A549 (cell line): ENCODE results near the gene PRSS36. TPM values are rescaled to one million over a fixed set of nuclear protein-coding genes. Genes with fewer than 3 reads are reported as not detected.

ENCODE experiments used
- ATAC-seq, 2 experiments: fragments of 200-7000 bp in 1 of 2; fragments of >200 bp in 1 of 2; cut with Nextera tagmentation in 1 of 2; cut with Tn5 transposase in 1 of 2; 3 replicates each; pipeline versions ENCODE4 v1.8.0 to v1.9.1; 2018 to 2020; ENCODE audit warnings: mild to moderate bottlenecking in 1 of 2, moderate library complexity in 1 of 2
- CTCF ChIA-PET: fragments of 300-600 bp; sonication (Branson Sonifier 250); formaldehyde crosslinking; extraction: SDS; loops from one replicate; lab custom pipeline; 2021; ENCODE audit warnings: antibody characterized with exemption, inconsistent platforms; lab: Yijun Ruan, JAX
- POLR2A ChIA-PET: fragments of 350-600 bp; formaldehyde crosslinking; extraction: SDS; loops from one replicate; lab custom pipeline; 2021; ENCODE audit warnings: antibody characterized with exemption, inconsistent platforms; lab: Yijun Ruan, JAX
- DNase-seq, 2 experiments: peaks; one replicate each; pipeline versions ENCODE4 v3.0.0 to v3.0.0-alpha.2; 2011 to 2016; ENCODE audit warnings: low read depth in 1 of 2, low spot score in 1 of 2
- FAIRE-seq: peaks from 2 replicates; lab custom pipeline; 2011; peaks lifted over from hg19 to GRCh38; lab: Jason Lieb, UNC
- H3K27ac ChIP-seq, 2 experiments: fragments of >200 bp; sonication (Bioruptor Twin); formaldehyde crosslinking; 3 replicates each; pipeline ENCODE4 v1.5.1; 2016 to 2017
- H3K4me1 ChIP-seq: fragments of >200 bp; sonication (Bioruptor Twin); formaldehyde crosslinking; 3 replicates; pipeline ENCODE4 v1.6.1; 2016
- H3K4me2 ChIP-seq: fragments of >200 bp; sonication (Bioruptor Twin); formaldehyde crosslinking; 3 replicates; pipeline ENCODE4 v1.6.1; 2016
- H3K4me3 ChIP-seq: fragments of >200 bp; sonication (Bioruptor Twin); formaldehyde crosslinking; 3 replicates; pipeline ENCODE4 v1.5.1; 2016
- H3K9me3 ChIP-seq: fragments of >200 bp; sonication (Bioruptor Twin); formaldehyde crosslinking; 3 replicates; pipeline ENCODE4 v1.6.1; 2016
- BHLHE40 ChIP-seq: IDR thresholded peaks from 2 replicates; pipeline ENCODE4 v1.6.1; 2012; ENCODE audit warnings: low read depth, low read length, inconsistent platforms
- CBX2 ChIP-seq: fragments of 200-600 bp; sonication (generic); IDR thresholded peaks from 2 replicates; pipeline ENCODE4 v1.6.1; 2016; ENCODE audit warnings: low read depth, mild to moderate bottlenecking, borderline replicate concordance
- CBX8 ChIP-seq: fragments of 200-600 bp; sonication (generic); IDR thresholded peaks from 2 replicates; pipeline ENCODE4 v1.6.1; 2016
- CEBPB ChIP-seq, 2 experiments: fragments of >200 bp in 1 of 2; sonication (Bioruptor Twin) in 1 of 2; formaldehyde crosslinking in 1 of 2; IDR thresholded peaks; 2 replicates each; pipeline ENCODE4 v1.6.1; 2012 to 2016
- EHF ChIP-seq: fragments of 250-450 bp; sonication (Bioruptor Pico); IDR thresholded peaks from 2 replicates; pipeline ENCODE4 v1.5.0; 2020; ENCODE audit warnings: mild to moderate bottlenecking
- EP300 ChIP-seq, 2 experiments: fragments of >200 bp; sonication (Bioruptor Twin); formaldehyde crosslinking; IDR thresholded peaks; 2 replicates in 1 of 2; 3 replicates in 1 of 2; pipeline ENCODE4 v1.6.1; 2016 to 2017
- FOSB ChIP-seq: fragments of 250-450 bp; sonication (Bioruptor Pico); IDR thresholded peaks from 2 replicates; pipeline ENCODE4 v1.5.0; 2020; ENCODE audit warnings: mild to moderate bottlenecking, moderate library complexity
- GATA3 ChIP-seq: IDR thresholded peaks from 2 replicates; pipeline ENCODE4 v1.6.1; 2012; ENCODE audit warnings: borderline replicate concordance
- HEYL ChIP-seq: fragments of 250-450 bp; sonication (Bioruptor Pico); IDR thresholded peaks from 2 replicates; pipeline ENCODE4 v1.8.0; 2021; ENCODE audit warnings: mild to moderate bottlenecking, moderate library complexity
- HOXA7 ChIP-seq: fragments of 250-450 bp; sonication (Bioruptor Pico); IDR thresholded peaks from 2 replicates; pipeline ENCODE4 v1.5.0; 2020; ENCODE audit warnings: mild to moderate bottlenecking, moderate library complexity
- JUN ChIP-seq, 2 experiments: fragments of >200 bp; sonication (Bioruptor Twin); formaldehyde crosslinking; IDR thresholded peaks; 2 replicates in 1 of 2; 3 replicates in 1 of 2; pipeline ENCODE4 v1.6.1; 2016 to 2017
- KDM5A ChIP-seq: fragments of 200-600 bp; sonication (generic); IDR thresholded peaks from 2 replicates; pipeline ENCODE4 v1.6.1; 2016; ENCODE audit warnings: antibody characterized with exemption, mild to moderate bottlenecking
- MAFK ChIP-seq: fragments of 450-650 bp; IDR thresholded peaks from 2 replicates; pipeline ENCODE4 v1.6.1; 2014; ENCODE audit not compliant: partially characterized antibody
- MAZ ChIP-seq: fragments of 150-350 bp; IDR thresholded peaks from 2 replicates; pipeline ENCODE4 v1.6.1; 2014; ENCODE audit warnings: antibody characterized with exemption, low read depth, low read length, borderline replicate concordance
- MYC ChIP-seq: IDR thresholded peaks from 2 replicates; pipeline ENCODE4 v1.6.1; 2012; ENCODE audit warnings: mild to moderate bottlenecking, inconsistent platforms, low read length, improper control_type of control experiment, borderline replicate concordance
- NFE2L2 ChIP-seq: fragments of 150-350 bp; conservative IDR thresholded peaks from 2 replicates; pipeline ENCODE4 v1.6.1; 2014; ENCODE audit warnings: low read length
- NPAS2 ChIP-seq: fragments of 250-450 bp; sonication (Bioruptor Pico); IDR thresholded peaks from 2 replicates; pipeline ENCODE4 v1.8.0; 2022; ENCODE audit warnings: mild to moderate bottlenecking, moderate library complexity, borderline replicate concordance
- NR3C1 ChIP-seq: fragments of >200 bp; sonication (Bioruptor Twin); formaldehyde crosslinking; IDR thresholded peaks from 3 replicates; pipeline ENCODE4 v1.6.1; 2017
- PHF8 ChIP-seq: fragments of 200-600 bp; sonication (generic); IDR thresholded peaks from 2 replicates; pipeline ENCODE4 v1.6.1; 2016; ENCODE audit warnings: low read depth, mild to moderate bottlenecking, antibody characterized with exemption, moderate library complexity, borderline replicate concordance
- POLR2AphosphoS2 ChIP-seq: conservative IDR thresholded peaks from 2 replicates; pipeline ENCODE4 v1.6.1; 2012; ENCODE audit warnings: low read length, improper control_type of control experiment, inconsistent platforms
- RFX5 ChIP-seq: fragments of 450-650 bp; IDR thresholded peaks from 2 replicates; pipeline ENCODE4 v1.7.1; 2014; ENCODE audit warnings: antibody characterized with exemption, mild to moderate bottlenecking, moderate library complexity
- RNF2 ChIP-seq: fragments of 200-600 bp; sonication (generic); IDR thresholded peaks from 2 replicates; pipeline ENCODE4 v1.6.1; 2016; ENCODE audit warnings: low read depth, mild to moderate bottlenecking, antibody characterized with exemption, moderate library complexity, borderline replicate concordance
- SMC3 ChIP-seq: fragments of >200 bp; sonication (Bioruptor Twin); formaldehyde crosslinking; IDR thresholded peaks from 3 replicates; pipeline ENCODE4 v1.6.1; 2018; ENCODE audit warnings: inconsistent platforms
- SREBF2 ChIP-seq: fragments of 450-650 bp; IDR thresholded peaks from 2 replicates; pipeline ENCODE4 v1.6.1; 2014; ENCODE audit warnings: mild to moderate bottlenecking, moderate library complexity
- TP53 ChIP-seq: fragments of 250-450 bp; sonication (Bioruptor Pico); IDR thresholded peaks from 2 replicates; pipeline ENCODE4 v1.5.0; 2021; ENCODE audit warnings: mild to moderate bottlenecking, moderate library complexity
- ZC3H11A ChIP-seq: fragments of 450-650 bp; IDR thresholded peaks from 2 replicates; pipeline ENCODE4 v1.6.1; 2014; ENCODE audit warnings: antibody characterized with exemption, mild to moderate bottlenecking
- ZNF302 ChIP-seq: fragments of 250-450 bp; sonication (Bioruptor Pico); IDR thresholded peaks from 2 replicates; pipeline ENCODE4 v1.9.0; 2021; ENCODE audit warnings: inconsistent platforms, mild to moderate bottlenecking, moderate library complexity
- ZSCAN20 ChIP-seq: fragments of 250-450 bp; sonication (Bioruptor Pico); IDR thresholded peaks from 2 replicates; pipeline ENCODE4 v1.8.0; 2022; ENCODE audit warnings: mild to moderate bottlenecking, moderate library complexity
- WGBS: methylation state at CpG from one replicate; pipeline ENCODE4 v1.1.6; 2017; ENCODE audit errors: missing lambda C conversion rate; 5-methylcytosine and 5-hydroxymethylcytosine counted together
- polyA plus RNA-seq, 4 experiments: library from polyadenylated mRNA; depleted of rRNA in 3 of 4; stranded (reverse); fragments of >200 nt; fragmentation: RNase III in 1 of 4; extraction: RNeasy Plus Mini Kit Qiagen cat#74134 plus additional on column Dnase treatment in 1 of 4; gene quantifications; 2 replicates in 3 of 4; 3 replicates in 1 of 4; pipeline ENCODE4 v1.2.3, GENCODE V29; 2011 to 2017
- TF ChIP-seq, protein P1 (sequence below): IDR thresholded peaks from 2 replicates; pipeline ENCODE4 v1.6.1; 2012
- TF ChIP-seq, protein P2 (sequence below): fragments of 450-650 bp; IDR thresholded peaks from 2 replicates; pipeline ENCODE4 v1.6.1; 2014; ENCODE audit warnings: antibody characterized with exemption
- TF ChIP-seq, protein P3 (sequence below): fragments of 250-450 bp; sonication (Bioruptor Pico); IDR thresholded peaks from 2 replicates; pipeline ENCODE4 v1.5.0; 2021; ENCODE audit warnings: mild to moderate bottlenecking, moderate library complexity, borderline replicate concordance
- TF ChIP-seq, protein P4 (sequence below): fragments of >200 bp; sonication (Bioruptor Twin); formaldehyde crosslinking; IDR thresholded peaks from 2 replicates; pipeline ENCODE4 v1.6.1; 2016

Gene PRSS36
- polyA plus RNA-seq, 2 of the 4 experiments (the other 2 are of a cell fraction) = 0.41 to 0.75 TPM

DNA sequence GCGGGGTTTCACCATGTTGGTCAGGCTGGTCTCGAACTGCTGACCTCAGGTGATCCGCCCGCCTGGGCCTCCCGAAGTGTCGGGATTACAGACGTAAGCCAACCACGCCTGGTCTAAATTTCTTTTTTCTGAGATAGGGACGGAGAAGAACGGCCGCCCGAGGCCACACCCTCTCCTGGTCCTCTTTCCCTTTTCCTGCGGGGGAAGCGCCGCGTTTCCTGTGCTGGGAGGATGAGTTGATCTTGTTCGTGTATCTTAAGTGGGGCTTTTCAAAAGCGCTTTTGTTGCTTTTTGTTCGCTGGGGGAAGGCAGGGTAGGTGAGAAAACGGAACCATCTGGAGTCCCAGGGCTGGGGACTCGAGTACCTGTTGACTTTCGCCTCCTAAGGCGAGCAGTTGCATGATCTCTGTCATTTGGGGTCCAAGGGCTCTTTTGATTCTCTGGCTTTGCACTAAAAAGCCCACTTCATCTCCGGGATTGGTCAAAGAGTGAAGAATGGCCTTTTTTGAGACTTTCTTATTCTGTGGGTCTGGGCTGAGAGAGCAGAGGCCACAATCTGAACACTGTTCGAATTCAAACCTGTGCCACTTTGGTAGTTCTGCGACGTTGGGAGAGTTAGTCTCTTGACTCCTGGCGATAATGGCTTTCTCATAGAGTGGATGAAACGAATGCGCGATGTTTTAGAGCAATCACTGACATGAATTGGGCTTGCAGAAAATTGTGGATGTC is 31.4 kb upstream of the PRSS36 start:
- no peak for FAIRE-seq
- peak overlapping the region; percentile 68 for H3K4me3 ChIP-seq
- peak overlapping the region; percentile 95 for H3K4me2 ChIP-seq
- ChIA-PET POLR2A (interaction anchor here (0.6 to 2.1 kb wide), 11 partner anchors 8 to 278 kb away, joined by 3 to 37 read pairs (median 12); partner anchors contain the start of genes ARMC5, KAT8, PYCARD and PYDC1), CTCF (interaction anchor here (0.8 kb wide), 2 partner anchors 14 to 30 kb away, joined by 3 to 4 read pairs; no protein-coding TSS in a partner anchor)
- peaks cover 32% of the 10 kb centered on the region for H3K4me1 ChIP-seq
- TF ChIP-seq TP53 (CRISPR knock-in tag) = no peak
- peak; percentile 9 for TF ChIP-seq MAFK
- TF ChIP-seq HOXA7 (CRISPR knock-in tag) = no peak
- TF ChIP-seq NPAS2 (CRISPR knock-in tag) = no peak
- TF ChIP-seq PHF8 = 0 out of 2 replicates have a peak, but pooled peaks have one; percentile 14
- TF ChIP-seq ZSCAN20 (CRISPR knock-in tag) = no peak
- no peak for TF ChIP-seq ZC3H11A
- H3K27ac ChIP-seq = peak overlapping the region; percentile 92 to 97
- peak in 1 of 2 experiments; percentile 23; a peak in 3 of 6 replicates for ATAC-seq
- WGBS = 4% methylated on average over 31 of the region's 31 CpGs
- H3K9me3 ChIP-seq = no peaks in the 10 kb centered on the region
- DNase-seq = no peak

DNA sequence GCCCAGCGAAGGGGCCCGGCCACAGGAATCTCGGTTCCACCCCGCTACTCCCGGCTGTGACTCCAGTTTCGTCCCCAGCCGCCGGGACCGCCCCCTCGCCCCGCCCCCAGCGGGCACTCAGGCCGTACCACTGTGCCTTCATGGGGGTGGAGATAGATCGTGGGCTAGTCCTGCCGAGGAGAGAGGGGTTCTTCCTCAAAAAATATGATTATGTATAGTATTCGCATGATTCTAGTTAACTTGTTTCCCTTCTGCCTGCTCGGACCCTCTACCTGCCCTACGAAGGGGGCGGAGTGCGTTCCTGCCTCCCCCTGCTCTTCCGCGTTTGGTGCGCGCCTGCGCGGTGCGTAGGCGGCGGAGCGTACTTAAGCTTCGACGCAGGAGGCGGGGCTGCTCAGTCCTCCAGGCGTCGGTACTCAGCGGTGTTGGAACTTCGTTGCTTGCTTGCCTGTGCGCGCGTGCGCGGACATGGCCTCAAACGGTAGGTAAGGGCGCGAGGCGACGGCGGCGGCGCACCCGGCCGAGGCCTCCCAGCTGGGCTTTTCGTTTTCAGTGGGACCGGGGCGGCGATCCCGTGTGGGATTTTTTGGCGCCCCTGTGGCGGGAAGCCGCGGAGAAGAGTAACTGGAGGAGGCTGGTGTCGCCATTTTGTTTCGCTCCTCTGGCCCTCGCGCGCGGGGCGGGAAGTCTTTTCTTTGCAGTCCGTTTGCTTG is 30.0 kb upstream of the PRSS36 start, which contains the start of gene FUS:
Gene FUS, plus strand, starts transcription at position 393 of the 713 bp plus-strand sequence. Its CDS starts 76 bp downstream, at position 469.
- ChIA-PET CTCF (interaction anchor here (0.6 to 1.1 kb wide), 5 partner anchors 11 to 152 kb away, joined by 3 to 4 read pairs (median 3); no protein-coding TSS in a partner anchor), POLR2A (interaction anchor here (0.5 to 2.1 kb wide), 36 partner anchors 8 to 281 kb away, joined by 3 to 37 read pairs (median 6); partner anchors contain the start of genes ARMC5, ITGAD, KAT8 and PYCARD)
- H3K4me1 ChIP-seq = peaks cover 29% of the 10 kb centered on the region
- H3K4me2 ChIP-seq = peak within 1 kb of the TSS; percentile 95
- peak; percentile 75 to 77 for ATAC-seq
- FAIRE-seq = no peak
- H3K9me3 ChIP-seq = no peaks in the 10 kb centered on the region
- H3K4me3 ChIP-seq = peak within 1 kb of the TSS; percentile 68
- DNase-seq = peak; percentile 91 to 93
- 2% methylated on average over 58 of the region's 69 CpGs for WGBS
- H3K27ac ChIP-seq = peak within 1 kb of the TSS; percentile 92 to 97
- TF ChIP-seq, protein P1, sequence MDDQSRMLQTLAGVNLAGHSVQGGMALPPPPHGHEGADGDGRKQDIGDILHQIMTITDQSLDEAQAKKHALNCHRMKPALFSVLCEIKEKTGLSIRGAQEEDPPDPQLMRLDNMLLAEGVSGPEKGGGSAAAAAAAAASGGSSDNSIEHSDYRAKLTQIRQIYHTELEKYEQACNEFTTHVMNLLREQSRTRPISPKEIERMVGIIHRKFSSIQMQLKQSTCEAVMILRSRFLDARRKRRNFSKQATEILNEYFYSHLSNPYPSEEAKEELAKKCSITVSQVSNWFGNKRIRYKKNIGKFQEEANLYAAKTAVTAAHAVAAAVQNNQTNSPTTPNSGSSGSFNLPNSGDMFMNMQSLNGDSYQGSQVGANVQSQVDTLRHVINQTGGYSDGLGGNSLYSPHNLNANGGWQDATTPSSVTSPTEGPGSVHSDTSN = peak; percentile 84; the same call in 1 of the 2 replicates
- TF ChIP-seq, protein P2, sequence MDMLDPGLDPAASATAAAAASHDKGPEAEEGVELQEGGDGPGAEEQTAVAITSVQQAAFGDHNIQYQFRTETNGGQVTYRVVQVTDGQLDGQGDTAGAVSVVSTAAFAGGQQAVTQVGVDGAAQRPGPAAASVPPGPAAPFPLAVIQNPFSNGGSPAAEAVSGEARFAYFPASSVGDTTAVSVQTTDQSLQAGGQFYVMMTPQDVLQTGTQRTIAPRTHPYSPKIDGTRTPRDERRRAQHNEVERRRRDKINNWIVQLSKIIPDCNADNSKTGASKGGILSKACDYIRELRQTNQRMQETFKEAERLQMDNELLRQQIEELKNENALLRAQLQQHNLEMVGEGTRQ = no peak; the same call in 1 of the 2 replicates
- TF ChIP-seq SMC3 = no peak
- TF ChIP-seq NR3C1 = no peak
- TF ChIP-seq HOXA7 (CRISPR knock-in tag) = peak; percentile 83; the same call in 1 of the 2 replicates
- peak; percentile 90 for TF ChIP-seq BHLHE40
- TF ChIP-seq CEBPB (IDR thresholded peaks at IDR 0.05) = peak in 1 of 2 experiments; percentile 3; a peak in 1 of 4 replicates
- no peak for TF ChIP-seq HEYL (CRISPR knock-in tag)
- TF ChIP-seq JUN (IDR thresholded peaks at IDR 0.05) = peak; percentile 98 to 99
- TF ChIP-seq RNF2 = no peak
- no peak for TF ChIP-seq RFX5
- TF ChIP-seq KDM5A = no peak
- TF ChIP-seq, protein P3, sequence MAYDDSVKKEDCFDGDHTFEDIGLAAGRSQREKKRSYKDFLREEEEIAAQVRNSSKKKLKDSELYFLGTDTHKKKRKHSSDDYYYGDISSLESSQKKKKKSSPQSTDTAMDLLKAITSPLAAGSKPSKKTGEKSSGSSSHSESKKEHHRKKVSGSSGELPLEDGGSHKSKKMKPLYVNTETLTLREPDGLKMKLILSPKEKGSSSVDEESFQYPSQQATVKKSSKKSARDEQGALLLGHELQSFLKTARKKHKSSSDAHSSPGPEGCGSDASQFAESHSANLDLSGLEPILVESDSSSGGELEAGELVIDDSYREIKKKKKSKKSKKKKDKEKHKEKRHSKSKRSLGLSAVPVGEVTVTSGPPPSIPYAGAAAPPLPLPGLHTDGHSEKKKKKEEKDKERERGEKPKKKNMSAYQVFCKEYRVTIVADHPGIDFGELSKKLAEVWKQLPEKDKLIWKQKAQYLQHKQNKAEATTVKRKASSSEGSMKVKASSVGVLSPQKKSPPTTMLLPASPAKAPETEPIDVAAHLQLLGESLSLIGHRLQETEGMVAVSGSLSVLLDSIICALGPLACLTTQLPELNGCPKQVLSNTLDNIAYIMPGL = peak; percentile 46; the same call in 1 of the 2 replicates
- TF ChIP-seq ZNF302 (CRISPR knock-in tag) = no peak
- peak; percentile 82 for TF ChIP-seq FOSB (CRISPR knock-in tag)
- no peak for TF ChIP-seq ZSCAN20 (CRISPR knock-in tag)
- TF ChIP-seq EP300 (IDR thresholded peaks at IDR 0.05) = no peak
- no peak; the same call in 1 of the 2 replicates for TF ChIP-seq MAZ
- peak; percentile 78 for TF ChIP-seq MYC
- peak; percentile 62; the same call in 1 of the 2 replicates for TF ChIP-seq EHF (CRISPR knock-in tag)
- peak; percentile 94 for TF ChIP-seq GATA3
- TF ChIP-seq TP53 (CRISPR knock-in tag) = peak; percentile 74; the same call in 1 of the 2 replicates
- TF ChIP-seq CBX8 = 0 out of 2 replicates have a peak, but pooled peaks have one; percentile 73
- TF ChIP-seq, protein P4, sequence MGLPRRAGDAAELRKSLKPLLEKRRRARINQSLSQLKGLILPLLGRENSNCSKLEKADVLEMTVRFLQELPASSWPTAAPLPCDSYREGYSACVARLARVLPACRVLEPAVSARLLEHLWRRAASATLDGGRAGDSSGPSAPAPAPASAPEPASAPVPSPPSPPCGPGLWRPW = no peak
- no peak; the same call in 1 of the 2 replicates for TF ChIP-seq NFE2L2
- TF ChIP-seq SREBF2 = no peak
- TF ChIP-seq POLR2AphosphoS2 = no peak
- TF ChIP-seq CBX2 = no peak; the same call in 1 of the 2 replicates
